Suprapubic skin (tissue), 4 donors: ENCODE results near the gene C6orf118.

ENCODE experiments used
- CTCF ChIP-seq, 2 donors: fragments of 200-600 bp in 1 of 2; fragments of 450-650 bp in 1 of 2; sonication (generic) in 1 of 2; IDR thresholded peaks; one replicate each; pipeline ENCODE4 v1.5.1; 2016 to 2019; ENCODE audit warnings: antibody characterized with exemption in 2 of 2, mild to moderate bottlenecking in 1 of 2, moderate library complexity in 1 of 2
- POLR2A ChIP-seq, 2 donors: fragments of 450-650 bp; IDR thresholded peaks; one replicate each; pipeline ENCODE4 v1.6.1; 2017; ENCODE audit warnings: antibody characterized with exemption in 2 of 2, mild to moderate bottlenecking in 2 of 2, moderate library complexity in 2 of 2
- POLR2AphosphoS5 ChIP-seq, 3 donors: sonication (generic); formaldehyde crosslinking; IDR thresholded peaks; one replicate each; pipeline ENCODE4 v1.6.1; 2017; ENCODE audit warnings: antibody characterized with exemption in 3 of 3

- no peak for TF ChIP-seq POLR2A (IDR thresholded peaks at IDR 0.05)
- TF ChIP-seq CTCF (IDR thresholded peaks at IDR 0.05), result no peak
- TF ChIP-seq POLR2AphosphoS5 (IDR thresholded peaks at IDR 0.05), result no peak
These were observed 59.6 kb downstream of the C6orf118 start for GRCh38 chr6:165249808-165250207.
